ENCODE measurements around the gene NEB. TPM values are rescaled to one million over a fixed set of nuclear protein-coding genes. Genes with fewer than 3 reads are reported as not detected.

The NEB gene
- polyA plus RNA-seq, 1 of the 3 experiments (the other 2 are of a cell fraction): 0.02 TPM

- no peak for DNase-seq
- H3F3A ChIP-seq (replicated peaks; ENCODE audit: insufficient read depth): no peaks in the 10 kb centered on the region
- no peaks in the 10 kb centered on the region for H4K20me1 ChIP-seq (ENCODE audit: insufficient read depth)
- H3K4me2 ChIP-seq: peak overlapping the region; percentile 18; the same call in 1 of the 2 replicates
- peaks cover 0 to 7% of the 10 kb centered on the region in 2 experiments; a peak in 1 of 4 replicates for H3K4me1 ChIP-seq (ENCODE audit: control insufficient read depth in 1 of 2, insufficient read depth in 2 of 2, low read depth in 1 of 2, low read length in 1 of 2)
- POLR2A ChIA-PET: no interaction called here
- H3K27ac ChIP-seq (ENCODE audit: low read depth in 2 of 2, low read length in 1 of 2): no peak overlapping the region
- TF ChIP-seq CTCF (IDR thresholded peaks at IDR 0.05) (no peak), RAD21 (IDR thresholded peaks at IDR 0.05; ENCODE audit: low read length) (no peak), MAX (IDR thresholded peaks at IDR 0.05; ENCODE audit: low read depth) (no peak), RXRA (IDR thresholded peaks at IDR 0.05; ENCODE audit: borderline replicate concordance, low read depth) (no peak), IRF3 (IDR thresholded peaks at IDR 0.05; ENCODE audit: low read depth, low read length) (no peak), TAF1 (IDR thresholded peaks at IDR 0.05; ENCODE audit: borderline replicate concordance, low read depth, low read length) (no peak), FOXM1 (IDR thresholded peaks at IDR 0.05; ENCODE audit: low read depth) (no peak), USF1 (IDR thresholded peaks at IDR 0.05; ENCODE audit: borderline replicate concordance, low read depth) (no peak), EP300 (IDR thresholded peaks at IDR 0.05; ENCODE audit: borderline replicate concordance in 1 of 2, low read depth in 1 of 2, low read length in 1 of 2) (no peak)
- H3K36me3 ChIP-seq (replicated peaks in 1 of 2; ENCODE audit: control insufficient read depth in 1 of 2, insufficient read depth in 2 of 2, low read length in 1 of 2): no peaks in the 10 kb centered on the region
- no peaks in the 10 kb centered on the region for H3K27me3 ChIP-seq (ENCODE audit: insufficient read depth)
- WGBS (ENCODE audit: low lambda C conversion rate): 41% methylated on average over 4 of the region's 4 CpGs
- H3K9me2 ChIP-seq: no peaks in the 10 kb centered on the region
- H3K9me3 ChIP-seq: no peaks in the 10 kb centered on the region
- peak overlapping the region; percentile 20; the same call in 1 of the 2 replicates for H2AFZ ChIP-seq (ENCODE audit: low read depth)
- H3K9ac ChIP-seq: no peak overlapping the region
- no peak overlapping the region for H3K4me3 ChIP-seq (ENCODE audit: low read depth in 2 of 2, low read length in 1 of 2)
- no peaks in the 10 kb centered on the region for H3K79me2 ChIP-seq (ENCODE audit: insufficient read depth)
- CTCF ChIA-PET: interaction anchor here (1.2 to 1.6 kb wide), 3 partner anchors 12 to 21 kb away, joined by 3 to 4 read pairs (median 3); no protein-coding TSS in a partner anchor
Observed at GRCh38 chr2:151638191-151638933, 95.9 kb downstream of the NEB start.

GRCh38 chr2:151637271-151637781 lies 97.0 kb downstream of the NEB start:
- Histone ChIP-seq H3K79me2 (ENCODE audit: insufficient read depth) (no peaks in the 10 kb centered on the region), H3F3A (replicated peaks; ENCODE audit: insufficient read depth) (no peaks in the 10 kb centered on the region), H3K9me3 (no peaks in the 10 kb centered on the region), H4K20me1 (ENCODE audit: insufficient read depth) (no peaks in the 10 kb centered on the region), H3K4me3 (ENCODE audit: low read depth in 2 of 2, low read length in 1 of 2) (no peak overlapping the region), H3K4me1 (ENCODE audit: control insufficient read depth in 1 of 2, insufficient read depth in 2 of 2, low read depth in 1 of 2, low read length in 1 of 2) (peaks cover 0 to 7% of the 10 kb centered on the region in 2 experiments; a peak in 1 of 4 replicates), H3K36me3 (replicated peaks in 1 of 2; ENCODE audit: control insufficient read depth in 1 of 2, insufficient read depth in 2 of 2, low read length in 1 of 2) (no peaks in the 10 kb centered on the region), H3K4me2 (no peak overlapping the region), H3K9me2 (no peaks in the 10 kb centered on the region), H2AFZ (ENCODE audit: low read depth) (no peak overlapping the region), H3K27me3 (ENCODE audit: insufficient read depth) (no peaks in the 10 kb centered on the region), H3K27ac (ENCODE audit: low read depth in 2 of 2, low read length in 1 of 2) (no peak overlapping the region), H3K9ac (no peak overlapping the region)
- ChIA-PET CTCF (interaction anchor here (0.8 to 1.6 kb wide), 4 partner anchors 12 to 388 kb away, joined by 3 to 4 read pairs (median 3); no protein-coding TSS in a partner anchor), POLR2A (no interaction called here)
- WGBS (ENCODE audit: low lambda C conversion rate): 84% methylated on average over 8 of the region's 8 CpGs
- no peak for DNase-seq
- TF ChIP-seq TCF12 (IDR thresholded peaks at IDR 0.05) (no peak), RXRA (IDR thresholded peaks at IDR 0.05; ENCODE audit: borderline replicate concordance, low read depth) (no peak), GABPA (IDR thresholded peaks at IDR 0.05; ENCODE audit: low read depth) (no peak), RAD21 (IDR thresholded peaks at IDR 0.05; ENCODE audit: low read length) (no peak), RFX5 (IDR thresholded peaks at IDR 0.05; ENCODE audit: low read length) (no peak), RCOR1 (IDR thresholded peaks at IDR 0.05; ENCODE audit: low read length) (no peak), CTCF (IDR thresholded peaks at IDR 0.05) (no peak), FOXJ3 (CRISPR knock-in tag; IDR thresholded peaks at IDR 0.05) (no peak), TEAD4 (IDR thresholded peaks at IDR 0.05; ENCODE audit: borderline replicate concordance, insufficient read depth) (no peak), MEF2A (IDR thresholded peaks at IDR 0.05; ENCODE audit: borderline replicate concordance, low read depth) (no peak), SMC3 (IDR thresholded peaks at IDR 0.05; ENCODE audit: low read depth, low read length) (no peak), GATA2 (CRISPR knock-in tag; IDR thresholded peaks at IDR 0.05) (no peak), NRF1 (IDR thresholded peaks at IDR 0.05; ENCODE audit: low read depth, low read length) (no peak), ELF1 (IDR thresholded peaks at IDR 0.05) (no peak), JUND (IDR thresholded peaks at IDR 0.05) (no peak), MAX (IDR thresholded peaks at IDR 0.05; ENCODE audit: low read depth) (no peak)

All from SK-N-SH (cell line).